KOPT-K1 (cell line): ENCODE measurements around the gene FZD8.

Experiments used
- H3K27ac ChIP-seq: fragments of 200-600 bp; sonication (generic); 2 replicates; pipeline ENCODE4 v1.5.1; 2016; ENCODE audit warnings: antibody characterized with exemption, mild to moderate bottlenecking, low read depth, low read length; ENCODE audit not compliant: poor library complexity, severe bottlenecking
- H3K36me3 ChIP-seq: fragments of 200-600 bp; sonication (generic); 2 replicates; pipeline ENCODE4 v1.5.1; 2017; ENCODE audit warnings: antibody characterized with exemption, mild to moderate bottlenecking, low read length, moderate library complexity; ENCODE audit not compliant: insufficient read depth
- H3K9me3 ChIP-seq: fragments of 200-600 bp; sonication (generic); 2 replicates; pipeline ENCODE4 v1.5.1; 2017; ENCODE audit warnings: antibody characterized with exemption, low read length, mild to moderate bottlenecking; ENCODE audit not compliant: insufficient read depth, poor library complexity, severe bottlenecking

The FZD8 gene

DNA sequence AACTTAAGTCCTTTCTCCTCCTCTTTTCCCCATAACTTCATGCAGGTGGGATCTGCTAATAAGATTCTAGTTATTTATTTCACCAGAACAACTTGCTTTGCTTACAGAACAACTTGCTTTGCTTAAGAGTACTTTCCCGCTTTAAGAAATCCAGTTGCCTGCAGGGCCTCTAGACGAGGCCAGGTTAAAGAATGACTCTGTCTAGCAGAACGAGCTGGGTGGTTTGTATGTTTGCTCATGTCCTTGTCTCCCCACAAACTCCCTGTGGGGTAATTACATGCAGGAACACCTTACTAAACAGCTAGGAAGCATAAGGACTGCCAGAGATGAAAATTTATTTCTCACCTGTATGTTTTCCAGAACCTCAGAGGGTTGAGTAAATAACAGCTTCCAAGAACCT is 8.8 kb upstream of the FZD8 start:
- no peak overlapping the region for H3K27ac ChIP-seq
- H3K9me3 ChIP-seq: no peaks in the 10 kb centered on the region
- no peaks in the 10 kb centered on the region for H3K36me3 ChIP-seq

DNA sequence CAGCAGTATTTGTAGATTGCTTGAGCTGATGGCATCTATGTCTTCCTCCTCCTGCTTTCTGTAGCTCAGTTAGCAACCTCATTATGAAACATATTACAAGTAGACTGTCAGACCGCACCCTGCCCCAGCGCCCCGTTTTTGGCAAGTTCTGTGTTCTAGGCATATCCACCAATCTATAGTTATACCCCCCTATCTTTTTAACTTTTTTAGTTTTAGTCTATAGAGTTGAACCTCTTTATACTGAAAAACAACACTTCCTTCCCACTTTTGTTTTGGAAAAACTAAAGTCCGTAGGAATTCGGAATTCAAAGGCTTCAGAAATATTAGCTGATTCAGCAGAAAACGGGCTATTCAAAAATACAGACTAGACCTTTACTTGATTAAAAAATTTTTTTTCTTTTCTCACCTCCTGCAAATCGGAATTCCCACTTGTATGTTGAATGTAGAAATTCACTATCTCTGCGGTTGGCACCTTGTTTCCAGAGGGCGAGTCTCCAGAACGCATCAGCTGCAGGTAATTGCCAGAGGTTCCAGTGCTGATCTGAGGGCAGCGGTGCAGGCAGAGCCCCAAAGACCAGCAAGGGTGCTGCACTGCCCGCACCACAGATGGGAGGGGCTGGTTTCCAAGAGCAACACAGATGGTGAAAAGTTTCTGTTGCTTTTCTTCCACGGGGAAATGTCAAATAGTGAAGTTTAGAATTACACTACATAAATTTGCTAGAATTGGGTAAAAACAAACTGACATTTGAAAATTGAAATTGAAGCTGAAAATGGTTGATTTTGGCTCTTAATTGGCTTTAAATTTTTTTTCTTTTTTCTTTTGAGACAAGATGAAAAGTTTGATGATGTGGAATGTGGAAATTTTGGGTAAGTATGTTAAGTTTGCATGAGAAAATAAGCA is 2.2 kb upstream of the FZD8 start:
- Histone ChIP-seq H3K9me3 (peaks cover 17% of the 10 kb centered on the region), H3K27ac (no peak overlapping the region), H3K36me3 (no peaks in the 10 kb centered on the region)

DNA sequence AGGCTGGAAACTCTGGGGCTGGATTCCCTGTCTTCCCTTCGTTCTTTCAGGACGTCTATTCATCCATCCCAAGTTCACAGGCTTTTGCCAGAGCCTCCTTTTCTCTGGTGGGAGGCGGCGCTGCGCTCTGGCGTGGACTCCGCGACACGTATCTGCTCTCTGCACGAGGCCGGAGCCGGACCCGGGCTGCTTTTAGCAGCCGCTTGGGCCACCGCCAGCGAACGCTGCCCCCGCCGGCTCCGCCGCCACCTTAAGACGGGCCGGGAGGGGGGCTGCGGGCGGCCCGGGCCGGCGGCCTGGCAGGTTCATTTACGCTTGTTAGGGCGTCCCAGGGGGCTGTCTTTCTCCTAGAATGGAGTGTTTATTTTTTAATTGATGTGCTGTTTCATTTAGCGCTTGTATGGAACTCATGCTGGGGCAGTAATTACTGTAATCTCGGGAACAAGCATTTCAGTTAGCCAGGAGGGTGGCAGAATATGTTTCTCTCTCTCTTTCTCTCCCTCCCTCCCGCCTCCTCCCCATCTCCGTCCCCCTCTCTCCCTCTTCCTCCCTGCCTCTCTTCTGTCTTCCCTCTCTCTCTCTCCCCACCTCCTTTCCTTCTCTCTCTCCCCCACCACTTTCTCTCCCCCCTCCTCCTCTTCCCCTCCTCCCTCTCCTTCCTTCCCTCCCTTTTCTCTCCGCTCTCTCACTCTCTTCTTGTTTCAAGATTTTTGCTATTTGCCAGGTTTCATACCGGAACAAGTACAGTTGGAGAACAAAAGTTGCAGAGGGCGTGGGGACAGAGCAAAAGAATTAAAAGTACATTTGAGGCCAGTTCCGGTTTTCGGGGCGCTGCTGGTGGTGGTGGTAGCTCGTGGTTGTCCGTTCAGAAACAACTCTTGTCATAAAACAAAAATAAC is 1.3 kb upstream of the FZD8 start:
- H3K9me3 ChIP-seq: peaks cover 17% of the 10 kb centered on the region
- H3K27ac ChIP-seq: no peak overlapping the region
- no peaks in the 10 kb centered on the region for H3K36me3 ChIP-seq

DNA sequence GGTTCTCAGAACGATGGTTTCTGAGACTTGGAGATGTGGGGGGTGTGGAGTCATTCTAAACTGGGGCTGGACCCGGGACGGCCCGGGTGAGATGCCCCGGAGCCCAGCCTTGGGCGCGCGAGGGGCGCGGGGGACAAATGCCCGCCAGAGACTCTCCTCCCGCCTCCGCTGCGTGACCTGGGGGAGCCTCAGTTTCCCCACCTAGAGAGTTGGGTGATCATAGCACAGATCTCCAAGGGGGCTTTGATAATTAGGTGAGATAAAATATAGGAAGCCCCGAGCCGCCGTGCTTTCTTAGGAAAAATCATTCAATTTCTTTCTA is 658 bp upstream of the FZD8 start:
- Histone ChIP-seq H3K9me3 (peaks cover 17% of the 10 kb centered on the region), H3K27ac (no peak overlapping the region), H3K36me3 (no peaks in the 10 kb centered on the region)

DNA sequence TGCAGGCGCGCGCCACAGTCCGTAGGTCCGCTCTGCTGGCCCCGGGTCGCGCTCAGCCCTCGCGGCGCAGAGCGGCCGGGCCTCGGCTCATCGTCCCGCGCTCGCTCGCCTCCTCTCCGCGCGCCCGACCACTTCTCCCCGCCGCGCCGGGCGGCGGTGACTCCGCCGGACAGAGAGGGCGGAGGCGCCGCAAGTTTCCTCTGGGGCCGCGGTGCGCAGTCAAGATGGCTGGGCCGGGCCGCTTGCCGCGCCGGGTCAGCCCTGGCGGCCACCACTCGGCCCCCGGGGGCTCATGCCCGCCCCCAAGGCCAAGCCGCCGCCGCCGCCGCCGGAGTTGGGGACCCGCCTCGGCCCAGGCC is 441 bp downstream of the FZD8 start:
- Histone ChIP-seq H3K27ac (no peak overlapping the region), H3K36me3 (no peaks in the 10 kb centered on the region)

DNA sequence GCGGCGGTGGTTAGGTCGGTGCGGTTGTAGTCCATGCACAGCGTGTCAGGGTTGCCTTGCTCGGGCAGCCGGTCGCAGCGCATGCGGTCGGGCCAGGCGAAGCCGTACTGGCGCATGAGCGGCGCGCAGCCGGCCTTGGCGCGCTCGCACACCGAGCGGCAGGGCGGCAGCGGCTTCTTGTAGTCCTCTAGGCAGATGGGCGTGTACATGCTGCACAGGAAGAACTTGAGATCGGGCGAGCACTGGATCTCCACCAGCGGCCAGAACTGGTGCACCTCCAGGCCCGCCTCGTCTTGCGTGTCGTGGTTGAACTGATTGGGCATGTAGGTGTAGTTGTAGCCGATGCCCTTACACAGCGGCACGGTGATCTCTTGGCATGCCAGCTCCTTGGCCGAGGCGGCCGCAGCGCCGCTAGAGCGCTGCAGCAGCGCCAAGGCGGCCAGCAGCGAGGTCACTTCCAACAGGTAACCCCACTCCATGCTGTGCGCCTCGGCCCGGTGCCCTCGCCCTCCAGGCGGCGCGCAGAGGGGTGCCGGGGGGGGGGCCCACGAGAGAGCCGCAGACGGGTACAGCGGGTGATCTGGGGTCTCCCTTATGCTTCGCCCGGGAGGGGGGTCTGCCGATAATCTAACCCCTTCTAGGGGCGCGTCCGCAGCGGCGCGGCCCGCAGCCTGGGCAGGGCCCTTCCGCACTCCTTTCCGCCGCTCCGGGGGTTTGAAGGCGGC is 983 bp downstream of the FZD8 start:
- no peak overlapping the region for H3K27ac ChIP-seq
- H3K9me3 ChIP-seq: peaks cover 17% of the 10 kb centered on the region
- H3K36me3 ChIP-seq: no peaks in the 10 kb centered on the region

More for the DNA sequence above, 441 bp downstream of the FZD8 start:
- peaks cover 17% of the 10 kb centered on the region for H3K9me3 ChIP-seq

DNA sequence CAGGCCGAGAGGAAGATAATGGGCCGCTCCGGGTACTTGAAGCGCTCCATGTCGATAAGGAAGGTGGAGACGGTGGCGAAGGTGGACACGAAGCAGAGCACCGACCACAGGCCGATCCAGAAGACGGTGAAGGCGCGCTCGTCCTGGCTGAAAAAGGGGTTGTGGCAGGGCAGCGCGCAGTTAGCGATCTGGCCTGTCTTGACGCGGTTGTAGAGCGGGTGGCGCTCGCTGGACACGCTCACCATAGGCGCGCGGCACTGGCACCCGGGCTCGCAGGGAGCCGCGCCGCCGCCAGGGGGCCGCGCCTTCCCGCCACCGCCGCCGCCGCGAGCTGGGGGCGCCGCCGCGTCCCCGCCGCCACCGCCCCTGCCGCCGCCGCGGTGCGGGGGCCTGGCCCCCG is 1.6 kb downstream of the FZD8 start:
- no peak overlapping the region for H3K27ac ChIP-seq
- no peaks in the 10 kb centered on the region for H3K36me3 ChIP-seq
- peaks cover 17% of the 10 kb centered on the region for H3K9me3 ChIP-seq

DNA sequence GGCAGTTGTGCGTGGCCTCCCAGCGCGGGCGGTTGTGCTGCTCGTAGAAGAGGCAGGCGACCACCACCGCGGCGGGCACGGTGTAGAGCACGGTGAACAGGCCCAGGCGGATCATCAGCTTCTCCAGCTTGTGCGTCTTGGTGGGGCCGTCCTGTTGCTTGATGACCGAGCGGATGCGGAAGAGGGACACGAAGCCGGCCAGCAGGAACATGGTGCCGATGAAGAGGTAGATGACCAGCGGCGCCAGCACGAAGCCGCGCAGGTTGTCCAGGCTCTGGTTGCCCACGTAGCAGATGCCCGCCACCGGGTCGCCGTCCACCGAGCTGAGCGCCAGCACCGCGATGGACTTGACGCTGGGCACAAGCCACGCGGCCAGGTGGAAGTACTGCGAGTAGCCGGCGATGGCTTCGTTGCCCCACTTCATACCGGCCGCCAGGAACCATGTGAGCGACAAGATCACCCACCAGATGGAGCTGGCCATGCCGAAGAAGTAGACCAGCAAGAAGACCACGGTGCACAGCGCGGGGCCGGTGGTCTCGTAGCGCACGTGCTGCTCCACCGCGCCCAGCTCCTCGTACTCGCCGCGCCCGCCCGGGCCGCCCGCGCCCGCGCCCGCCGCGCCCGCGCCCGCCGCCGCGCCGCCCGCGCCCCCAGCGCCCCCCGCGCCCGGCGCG is 2.2 kb downstream of the FZD8 start:
- Histone ChIP-seq H3K36me3 (no peaks in the 10 kb centered on the region), H3K27ac (no peak overlapping the region), H3K9me3 (peaks cover 17% of the 10 kb centered on the region)

DNA sequence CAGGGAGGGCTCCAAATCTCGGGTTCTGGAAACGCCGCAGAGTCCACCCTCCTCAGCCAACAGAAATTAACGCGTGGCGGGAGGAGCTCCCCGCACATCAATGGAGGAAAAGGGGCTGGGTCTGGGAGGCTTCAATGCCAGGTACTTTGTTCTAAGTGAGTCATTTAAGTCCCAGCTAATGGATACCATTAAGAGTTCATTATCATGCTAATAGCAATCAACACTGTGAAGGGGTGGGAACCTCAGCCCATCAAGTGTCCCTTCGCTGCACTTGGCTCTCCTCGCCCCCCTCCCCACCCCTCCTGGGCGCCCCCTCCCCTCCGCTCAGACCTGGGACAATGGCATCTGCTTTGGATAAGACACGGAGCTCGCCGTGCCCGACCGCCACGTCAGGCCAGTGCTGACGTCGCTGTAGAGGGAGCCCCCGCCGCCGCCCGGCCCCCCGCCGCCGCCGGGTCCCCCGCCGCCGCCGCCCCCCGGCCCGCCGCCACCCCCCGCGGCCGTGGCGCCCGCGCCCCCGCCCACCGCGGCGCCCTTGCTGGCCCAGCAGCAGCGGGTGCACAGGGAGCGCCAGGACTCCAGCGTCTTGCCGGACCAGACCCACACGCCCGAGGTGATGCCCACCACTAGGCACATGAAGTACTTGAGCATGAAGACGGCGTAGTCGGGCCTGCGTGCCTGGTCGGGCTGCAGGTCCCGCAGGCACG is 2.9 kb downstream of the FZD8 start:
- H3K27ac ChIP-seq: no peak overlapping the region
- H3K9me3 ChIP-seq: peaks cover 17% of the 10 kb centered on the region
- H3K36me3 ChIP-seq: no peaks in the 10 kb centered on the region

DNA sequence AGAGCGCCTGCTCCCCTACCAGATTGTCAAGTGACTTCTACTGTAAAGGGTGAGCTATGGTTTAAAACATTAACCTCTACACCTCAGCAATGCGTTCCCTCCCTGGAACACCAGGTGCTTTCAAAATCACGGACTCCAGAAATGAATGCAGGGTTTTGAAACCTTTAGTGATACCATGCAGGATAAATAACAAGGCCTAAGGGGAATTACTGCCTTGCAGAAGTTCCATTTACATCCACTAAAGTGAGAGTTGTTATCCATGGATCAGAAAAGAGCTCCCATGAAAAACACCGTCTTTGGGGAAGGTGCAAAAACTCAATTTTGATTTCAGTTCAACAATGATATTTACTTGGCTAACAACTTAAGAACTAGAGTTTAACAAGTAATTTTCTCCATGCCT is 4.0 kb downstream of the FZD8 start:
- H3K36me3 ChIP-seq: no peaks in the 10 kb centered on the region
- H3K27ac ChIP-seq: no peak overlapping the region
- peaks cover 17% of the 10 kb centered on the region for H3K9me3 ChIP-seq

DNA sequence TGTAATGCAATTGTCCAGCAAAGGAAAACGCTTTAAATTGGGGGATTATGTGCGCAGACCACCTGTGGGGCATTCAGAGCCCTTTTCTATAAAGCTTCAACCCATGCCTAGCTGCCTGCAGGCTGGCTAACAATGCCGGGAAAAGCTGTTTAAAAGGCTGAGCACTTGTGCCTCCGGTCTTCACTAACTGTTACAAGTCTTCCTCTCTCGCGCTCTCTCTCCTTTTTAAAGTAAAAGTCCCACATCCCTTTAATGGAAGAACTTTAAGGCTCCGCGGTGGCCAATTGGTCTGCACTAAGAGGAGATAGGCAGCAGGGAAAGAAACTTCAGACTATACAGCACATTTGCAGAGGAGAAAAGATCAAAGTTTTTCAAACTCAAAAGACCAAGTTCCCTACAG is 4.6 kb downstream of the FZD8 start:
- Histone ChIP-seq H3K27ac (no peak overlapping the region), H3K36me3 (no peaks in the 10 kb centered on the region), H3K9me3 (peaks cover 14% of the 10 kb centered on the region)

DNA sequence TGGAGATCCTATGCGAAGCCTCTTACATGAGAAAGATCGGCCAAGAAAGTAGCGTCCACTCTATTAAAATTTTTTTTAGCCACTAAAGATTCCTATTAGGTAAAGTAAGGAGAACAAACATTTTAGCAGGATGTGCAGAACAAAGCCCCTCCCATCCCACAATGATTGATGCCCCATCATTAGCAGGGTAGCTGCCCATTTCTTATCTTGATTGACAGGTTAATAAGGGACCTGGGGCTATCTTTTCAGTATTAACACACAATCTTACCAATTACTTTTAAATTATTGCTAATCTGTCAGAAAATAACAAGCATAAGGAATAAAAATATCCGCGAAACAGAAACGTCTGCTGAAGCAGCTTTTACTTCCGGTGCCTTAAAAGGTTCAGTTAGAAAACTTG is 5.1 kb downstream of the FZD8 start:
- H3K9me3 ChIP-seq: peaks cover 10% of the 10 kb centered on the region
- H3K36me3 ChIP-seq: no peaks in the 10 kb centered on the region
- no peak overlapping the region for H3K27ac ChIP-seq

DNA sequence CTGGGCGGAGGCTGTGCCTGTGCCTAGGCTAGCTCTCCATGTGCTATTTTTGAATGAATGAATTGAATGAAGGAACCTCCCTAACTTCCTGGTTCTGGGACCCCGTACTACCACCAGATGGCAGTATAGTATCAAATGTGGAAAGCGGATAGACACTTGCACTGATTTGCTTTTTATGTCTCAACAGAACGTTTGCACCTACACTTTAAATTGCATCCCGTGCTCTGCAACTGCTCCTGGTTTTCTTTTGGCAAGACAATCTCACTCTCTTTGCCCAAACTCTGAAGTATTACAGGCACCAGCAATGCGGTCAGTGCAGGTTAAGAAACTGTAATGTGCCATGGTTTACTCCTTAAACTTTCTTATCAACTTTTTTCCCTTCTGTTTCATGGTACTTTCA is 6.5 kb downstream of the FZD8 start:
- Histone ChIP-seq H3K27ac (no peak overlapping the region), H3K9me3 (no peaks in the 10 kb centered on the region), H3K36me3 (no peaks in the 10 kb centered on the region)
